BLaER1 (cell line): ENCODE results near the gene ALDH1A1.

Experiments used
- H3K27ac ChIP-seq: shearing (Covaris generic); formaldehyde crosslinking; 2 replicates; pipeline ENCODE4 v1.8.1; 2022
- H3K27me3 ChIP-seq: shearing (Covaris generic); formaldehyde crosslinking; 2 replicates; pipeline ENCODE4 v1.8.1; 2022
- H3K36me3 ChIP-seq: shearing (Covaris generic); formaldehyde crosslinking; 2 replicates; pipeline ENCODE4 v1.8.1; 2022
- H3K4me1 ChIP-seq: shearing (Covaris generic); formaldehyde crosslinking; 2 replicates; pipeline ENCODE4 v1.8.1; 2022
- H3K4me2 ChIP-seq: shearing (Covaris generic); formaldehyde crosslinking; 2 replicates; pipeline ENCODE4 v1.8.1; 2022
- H3K4me3 ChIP-seq: shearing (Covaris generic); formaldehyde crosslinking; 2 replicates; pipeline ENCODE4 v1.8.1; 2022
- H3K9ac ChIP-seq: shearing (Covaris generic); formaldehyde crosslinking; 2 replicates; pipeline ENCODE4 v1.8.1; 2022
- H3K9me3 ChIP-seq: shearing (Covaris generic); formaldehyde crosslinking; 2 replicates; pipeline ENCODE4 v1.8.1; 2022
- H4K20me1 ChIP-seq: shearing (Covaris generic); formaldehyde crosslinking; 2 replicates; pipeline ENCODE4 v1.8.1; 2022
- Cebpa-rat ChIP-seq: shearing (Covaris generic); IDR thresholded peaks from 2 replicates; pipeline ENCODE4 v1.8.1; 2022

Gene ALDH1A1

GRCh38 chr9:72952914-72953313, at the start of gene ALDH1A1:
ALDH1A1 (minus strand) TSS chr9:72953053; CDS start chr9:72953000, 53 bp downstream.
- no peak for TF ChIP-seq Cebpa-rat
- Histone ChIP-seq H3K27ac (no peak within 1 kb of the TSS), H3K4me2 (peak within 1 kb of the TSS; percentile 29)

GRCh38 chr9:73001860-73002259, 49.0 kb upstream of the ALDH1A1 start:
- TF ChIP-seq Cebpa-rat: no peak
- Histone ChIP-seq H3K27ac (no peak overlapping the region), H3K4me3 (no peak overlapping the region), H3K4me2 (no peak overlapping the region), H3K36me3 (no peaks in the 10 kb centered on the region), H3K4me1 (peaks cover 7% of the 10 kb centered on the region), H3K9ac (no peak overlapping the region), H3K27me3 (no peaks in the 10 kb centered on the region), H3K9me3 (peaks cover 3% of the 10 kb centered on the region; the same call in 1 of the 2 replicates), H4K20me1 (no peaks in the 10 kb centered on the region)

More at GRCh38 chr9:72952914-72953313, at the start of gene ALDH1A1:
- no peaks in the 10 kb centered on the region for H3K9me3 ChIP-seq
- H3K36me3 ChIP-seq: no peaks in the 10 kb centered on the region
- H4K20me1 ChIP-seq: no peaks in the 10 kb centered on the region
- H3K4me3 ChIP-seq: no peak within 1 kb of the TSS
- no peak within 1 kb of the TSS for H3K9ac ChIP-seq
- H3K27me3 ChIP-seq: no peaks in the 10 kb centered on the region
- peaks cover 22% of the 10 kb centered on the region for H3K4me1 ChIP-seq

GRCh38 chr9:72998363-72998762, 45.5 kb upstream of the ALDH1A1 start:
- H4K20me1 ChIP-seq: no peaks in the 10 kb centered on the region
- no peak overlapping the region for H3K27ac ChIP-seq
- H3K4me3 ChIP-seq: no peak overlapping the region
- H3K4me2 ChIP-seq: no peak overlapping the region
- no peaks in the 10 kb centered on the region; the same call in 1 of the 2 replicates for H3K9me3 ChIP-seq
- no peaks in the 10 kb centered on the region for H3K27me3 ChIP-seq
- H3K36me3 ChIP-seq: no peaks in the 10 kb centered on the region
- no peak for TF ChIP-seq Cebpa-rat
- peaks cover 7% of the 10 kb centered on the region for H3K4me1 ChIP-seq
- no peak overlapping the region for H3K9ac ChIP-seq

- Histone ChIP-seq H4K20me1 (no peaks in the 10 kb centered on the region), H3K4me2 (peak overlapping the region; percentile 48; the same call in 1 of the 2 replicates), H3K9ac (no peak overlapping the region), H3K27ac (no peak overlapping the region), H3K9me3 (no peaks in the 10 kb centered on the region; the same call in 1 of the 2 replicates), H3K27me3 (no peaks in the 10 kb centered on the region), H3K36me3 (no peaks in the 10 kb centered on the region), H3K4me3 (no peak overlapping the region), H3K4me1 (peaks cover 7% of the 10 kb centered on the region)
- TF ChIP-seq Cebpa-rat: no peak
Observed at GRCh38 chr9:72997387-72997995, 44.6 kb upstream of the ALDH1A1 start.

GRCh38 chr9:72996684-72997314, 43.9 kb upstream of the ALDH1A1 start:
- H3K9me3 ChIP-seq: no peaks in the 10 kb centered on the region; the same call in 1 of the 2 replicates
- no peak for TF ChIP-seq Cebpa-rat
- H4K20me1 ChIP-seq: no peaks in the 10 kb centered on the region
- no peaks in the 10 kb centered on the region for H3K27me3 ChIP-seq
- H3K4me2 ChIP-seq: no peak overlapping the region
- no peak overlapping the region for H3K4me3 ChIP-seq
- H3K27ac ChIP-seq: no peak overlapping the region
- H3K36me3 ChIP-seq: no peaks in the 10 kb centered on the region
- H3K9ac ChIP-seq: no peak overlapping the region
- H3K4me1 ChIP-seq: peaks cover 7% of the 10 kb centered on the region

- TF ChIP-seq Cebpa-rat: no peak
- H3K4me1 ChIP-seq: peaks cover 7% of the 10 kb centered on the region
- H4K20me1 ChIP-seq: no peaks in the 10 kb centered on the region
Observed at GRCh38 chr9:72996114-72996513, 43.3 kb upstream of the ALDH1A1 start.

GRCh38 chr9:72995131-72996024, 42.5 kb upstream of the ALDH1A1 start:
- no peak overlapping the region for H3K9ac ChIP-seq
- H3K27me3 ChIP-seq: no peaks in the 10 kb centered on the region
- peaks cover 7% of the 10 kb centered on the region for H3K4me1 ChIP-seq
- H3K36me3 ChIP-seq: no peaks in the 10 kb centered on the region
- H3K4me3 ChIP-seq: no peak overlapping the region
- no peak overlapping the region for H3K27ac ChIP-seq
- TF ChIP-seq Cebpa-rat: no peak
- no peak overlapping the region for H3K4me2 ChIP-seq
- no peaks in the 10 kb centered on the region; the same call in 1 of the 2 replicates for H3K9me3 ChIP-seq
- H4K20me1 ChIP-seq: no peaks in the 10 kb centered on the region

More at GRCh38 chr9:72996114-72996513, 43.3 kb upstream of the ALDH1A1 start:
- H3K9me3 ChIP-seq: no peaks in the 10 kb centered on the region; the same call in 1 of the 2 replicates
- H3K36me3 ChIP-seq: no peaks in the 10 kb centered on the region
- no peak overlapping the region for H3K27ac ChIP-seq
- H3K9ac ChIP-seq: no peak overlapping the region
- H3K4me2 ChIP-seq: no peak overlapping the region
- no peak overlapping the region for H3K4me3 ChIP-seq
- no peaks in the 10 kb centered on the region for H3K27me3 ChIP-seq

GRCh38 chr9:72991772-72992171, 38.9 kb upstream of the ALDH1A1 start:
- Histone ChIP-seq H3K4me3 (no peak overlapping the region), H3K4me1 (no peaks in the 10 kb centered on the region), H3K27me3 (no peaks in the 10 kb centered on the region), H3K27ac (no peak overlapping the region), H3K9ac (no peak overlapping the region), H3K4me2 (no peak overlapping the region), H3K9me3 (no peaks in the 10 kb centered on the region), H3K36me3 (no peaks in the 10 kb centered on the region), H4K20me1 (no peaks in the 10 kb centered on the region)
- TF ChIP-seq Cebpa-rat: no peak

GRCh38 chr9:72990397-72991182, 37.7 kb upstream of the ALDH1A1 start:
- Histone ChIP-seq H4K20me1 (no peaks in the 10 kb centered on the region), H3K27me3 (no peaks in the 10 kb centered on the region), H3K4me1 (no peaks in the 10 kb centered on the region), H3K4me3 (no peak overlapping the region), H3K4me2 (no peak overlapping the region), H3K9ac (no peak overlapping the region), H3K27ac (no peak overlapping the region), H3K9me3 (no peaks in the 10 kb centered on the region), H3K36me3 (no peaks in the 10 kb centered on the region)
- TF ChIP-seq Cebpa-rat: no peak
